ENCODE measurements around the gene GRIK4. TPM values are rescaled to one million over a fixed set of nuclear protein-coding genes. Genes with fewer than 3 reads are reported as not detected.

GRIK4 gene
- polyA plus RNA-seq, 1 donor from 2014 or later, result 3.4 TPM

GRCh38 chr11:120527111-120527761 is 15.7 kb downstream of the GRIK4 start:
- TF ChIP-seq MXI1 (conservative IDR thresholded peaks at IDR 0.05; ENCODE audit: poor library complexity, severe bottlenecking), result no peak
- TF ChIP-seq, protein P1, sequence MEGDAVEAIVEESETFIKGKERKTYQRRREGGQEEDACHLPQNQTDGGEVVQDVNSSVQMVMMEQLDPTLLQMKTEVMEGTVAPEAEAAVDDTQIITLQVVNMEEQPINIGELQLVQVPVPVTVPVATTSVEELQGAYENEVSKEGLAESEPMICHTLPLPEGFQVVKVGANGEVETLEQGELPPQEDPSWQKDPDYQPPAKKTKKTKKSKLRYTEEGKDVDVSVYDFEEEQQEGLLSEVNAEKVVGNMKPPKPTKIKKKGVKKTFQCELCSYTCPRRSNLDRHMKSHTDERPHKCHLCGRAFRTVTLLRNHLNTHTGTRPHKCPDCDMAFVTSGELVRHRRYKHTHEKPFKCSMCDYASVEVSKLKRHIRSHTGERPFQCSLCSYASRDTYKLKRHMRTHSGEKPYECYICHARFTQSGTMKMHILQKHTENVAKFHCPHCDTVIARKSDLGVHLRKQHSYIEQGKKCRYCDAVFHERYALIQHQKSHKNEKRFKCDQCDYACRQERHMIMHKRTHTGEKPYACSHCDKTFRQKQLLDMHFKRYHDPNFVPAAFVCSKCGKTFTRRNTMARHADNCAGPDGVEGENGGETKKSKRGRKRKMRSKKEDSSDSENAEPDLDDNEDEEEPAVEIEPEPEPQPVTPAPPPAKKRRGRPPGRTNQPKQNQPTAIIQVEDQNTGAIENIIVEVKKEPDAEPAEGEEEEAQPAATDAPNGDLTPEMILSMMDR (IDR thresholded peaks at IDR 0.05; ENCODE audit: poor library complexity, severe bottlenecking), result peak; percentile 43
- no peak overlapping the region for H3K9ac ChIP-seq (ENCODE audit: low read length)
- no peaks in the 10 kb centered on the region for H3K79me2 ChIP-seq (replicated peaks; ENCODE audit: insufficient read depth, low read length)
- no peaks in the 10 kb centered on the region for H3K9me2 ChIP-seq (ENCODE audit: insufficient read depth, low read length)
- no peak overlapping the region for H3K4me2 ChIP-seq (ENCODE audit: low read length)
- no peak overlapping the region for H3K4me3 ChIP-seq (ENCODE audit: low read length)
- no peaks in the 10 kb centered on the region for H3F3A ChIP-seq (ENCODE audit: insufficient read depth, low read length, poor library complexity, severe bottlenecking)
- H3K9me3 ChIP-seq (ENCODE audit: low read length), result no peaks in the 10 kb centered on the region
- no peak overlapping the region for H2AFZ ChIP-seq (ENCODE audit: low read depth, low read length)
- no peaks in the 10 kb centered on the region for H3K27me3 ChIP-seq (ENCODE audit: insufficient read depth, low read depth, low read length)
- H3K36me3 ChIP-seq (ENCODE audit: insufficient read depth, low read length), result no peaks in the 10 kb centered on the region
- no peaks in the 10 kb centered on the region for H4K20me1 ChIP-seq (ENCODE audit: insufficient read depth)
- no peak overlapping the region for H3K27ac ChIP-seq (ENCODE audit: low read length)

GRCh38 chr11:120528749-120529148 is 17.2 kb downstream of the GRIK4 start:
- no peaks in the 10 kb centered on the region for H4K20me1 ChIP-seq (ENCODE audit: insufficient read depth)
- no peaks in the 10 kb centered on the region for H3K36me3 ChIP-seq (ENCODE audit: insufficient read depth, low read length)
- H3F3A ChIP-seq (ENCODE audit: insufficient read depth, low read length, poor library complexity, severe bottlenecking), result no peaks in the 10 kb centered on the region
- no peak overlapping the region for H3K27ac ChIP-seq (ENCODE audit: low read length)
- H2AFZ ChIP-seq (ENCODE audit: low read depth, low read length), result no peak overlapping the region
- no peaks in the 10 kb centered on the region for H3K27me3 ChIP-seq (ENCODE audit: insufficient read depth, low read depth, low read length)
- no peaks in the 10 kb centered on the region for H3K9me3 ChIP-seq (ENCODE audit: low read length)
- no peak for TF ChIP-seq SMC3 (conservative IDR thresholded peaks at IDR 0.05; ENCODE audit: poor library complexity)
- TF ChIP-seq, protein P1 (IDR thresholded peaks at IDR 0.05; ENCODE audit: poor library complexity, severe bottlenecking), result no peak
- TF ChIP-seq MXI1 (conservative IDR thresholded peaks at IDR 0.05; ENCODE audit: poor library complexity, severe bottlenecking), result no peak
- TF ChIP-seq TAF1 (IDR thresholded peaks at IDR 0.05; ENCODE audit: low read depth), result no peak
- no peaks in the 10 kb centered on the region for H3K9me2 ChIP-seq (ENCODE audit: insufficient read depth, low read length)
- no peak overlapping the region for H3K4me2 ChIP-seq (ENCODE audit: low read length)
- H3K79me2 ChIP-seq (replicated peaks; ENCODE audit: insufficient read depth, low read length), result no peaks in the 10 kb centered on the region
- no peak overlapping the region for H3K4me3 ChIP-seq (ENCODE audit: low read length)
- H3K9ac ChIP-seq (ENCODE audit: low read length), result no peak overlapping the region

- no peak for TF ChIP-seq SMC3 (conservative IDR thresholded peaks at IDR 0.05; ENCODE audit: poor library complexity)
- TF ChIP-seq, protein P1 (IDR thresholded peaks at IDR 0.05; ENCODE audit: poor library complexity, severe bottlenecking), result no peak
- TF ChIP-seq REST (IDR thresholded peaks at IDR 0.05; ENCODE audit: borderline replicate concordance), result no peak
- no peak for TF ChIP-seq RAD21 (conservative IDR thresholded peaks at IDR 0.05)
- no peak for TF ChIP-seq POLR2AphosphoS5 (IDR thresholded peaks at IDR 0.05)
- no peak for TF ChIP-seq EP300 (conservative IDR thresholded peaks at IDR 0.05; ENCODE audit: poor library complexity, severe bottlenecking)
- TF ChIP-seq MXI1 (conservative IDR thresholded peaks at IDR 0.05; ENCODE audit: poor library complexity, severe bottlenecking), result no peak
- TF ChIP-seq EZH2 (IDR thresholded peaks at IDR 0.05; ENCODE audit: borderline replicate concordance, insufficient read depth, low read length, poor library complexity, severe bottlenecking), result no peak
- no peak for TF ChIP-seq TAF1 (IDR thresholded peaks at IDR 0.05; ENCODE audit: low read depth)
- no peaks in the 10 kb centered on the region for H4K20me1 ChIP-seq (ENCODE audit: insufficient read depth)
- no peaks in the 10 kb centered on the region for H3K9me3 ChIP-seq (ENCODE audit: low read length)
Measured at GRCh38 chr11:120529214-120529613, 17.7 kb downstream of the GRIK4 start.

More at GRCh38 chr11:120529214-120529613, 17.7 kb downstream of the GRIK4 start:
- H3K27ac ChIP-seq (ENCODE audit: low read length), result no peak overlapping the region
- no peaks in the 10 kb centered on the region for H3K36me3 ChIP-seq (ENCODE audit: insufficient read depth, low read length)
- no peak overlapping the region for H3K9ac ChIP-seq (ENCODE audit: low read length)
- no peak overlapping the region for H2AFZ ChIP-seq (ENCODE audit: low read depth, low read length)
- H3K9me2 ChIP-seq (ENCODE audit: insufficient read depth, low read length), result no peaks in the 10 kb centered on the region
- no peak overlapping the region for H3K4me2 ChIP-seq (ENCODE audit: low read length)
- no peaks in the 10 kb centered on the region for H3K27me3 ChIP-seq (ENCODE audit: insufficient read depth, low read depth, low read length)
- H3F3A ChIP-seq (ENCODE audit: insufficient read depth, low read length, poor library complexity, severe bottlenecking), result no peaks in the 10 kb centered on the region
- no peaks in the 10 kb centered on the region for H3K79me2 ChIP-seq (replicated peaks; ENCODE audit: insufficient read depth, low read length)
- no peak overlapping the region for H3K4me3 ChIP-seq (ENCODE audit: low read length)

Measured in neural cell (in vitro differentiated cells).